GM12878 (cell line): ENCODE results near the gene BRD1. TPM values are rescaled to one million over a fixed set of nuclear protein-coding genes. Genes with fewer than 3 reads are reported as not detected.

Experiments
- ATAC-seq: fragments of 200-7000 bp; cut with Tn5 transposase; 3 replicates; pipeline ENCODE4 v1.9.1; 2020; ENCODE audit warnings: mild to moderate bottlenecking, moderate library complexity
- BruUV-seq: library from RNA; stranded (reverse); fragments of 400-500 nt; replicated peaks from 2 replicates; lab custom pipeline; 2021; lab: Mats Ljungman, UMichigan
- CTCF ChIA-PET: fragments of 300-600 bp; sonication (Branson Sonifier 250); formaldehyde crosslinking; extraction: SDS; loops from one replicate; lab custom pipeline; 2021; ENCODE audit warnings: inconsistent platforms; lab: Yijun Ruan, JAX
- POLR2A ChIA-PET: fragments of 350-600 bp; formaldehyde crosslinking; extraction: SDS; loops from one replicate; lab custom pipeline; 2021; ENCODE audit warnings: inconsistent platforms; lab: Charles Lee
- RAD21 ChIA-PET: fragments of 300-600 bp; sonication (Branson Sonifier 250); formaldehyde crosslinking; loops from one replicate; lab custom pipeline; 2023; ENCODE audit warnings: antibody characterized with exemption; ENCODE audit not compliant: unreplicated experiment; lab: Charles Lee
- SMC1A ChIA-PET: fragments of 300-600 bp; sonication (Branson Sonifier 250); formaldehyde crosslinking; loops from one replicate; lab custom pipeline; 2023; ENCODE audit not compliant: unreplicated experiment, uncharacterized antibody; lab: Charles Lee
- DNase-seq: peaks from one replicate; pipeline ENCODE4 v3.0.0-alpha.2; 2011; ENCODE audit warnings: low read depth, low spot score
- FAIRE-seq: peaks from 3 replicates; lab custom pipeline; 2011; peaks lifted over from hg19 to GRCh38; lab: Jason Lieb, UNC
- H2AFZ ChIP-seq: 2 replicates; pipeline ENCODE4 v1.6.0; 2011; ENCODE audit warnings: low read depth, low read length, control low read depth; ENCODE audit not compliant: control insufficient read depth
- H3K27ac ChIP-seq: 2 replicates; pipeline ENCODE4 v1.5.1; 2011; ENCODE audit warnings: control low read depth; ENCODE audit not compliant: control insufficient read depth, insufficient read depth
- H3K27me3 ChIP-seq, 2 experiments: replicated peaks in 1 of 2; 2 replicates each; pipeline versions ENCODE4 v1.6.0 to v1.6.1; 2011; ENCODE audit warnings: low read length in 1 of 2; ENCODE audit not compliant: control insufficient read depth in 2 of 2, insufficient read depth in 2 of 2
- H3K36me3 ChIP-seq, 2 experiments: 2 replicates each; pipeline ENCODE4 v1.5.1; 2011; ENCODE audit warnings: low read length in 1 of 2; ENCODE audit not compliant: control insufficient read depth in 2 of 2, insufficient read depth in 2 of 2
- H3K4me1 ChIP-seq: 2 replicates; pipeline ENCODE4 v1.6.1; 2011; ENCODE audit warnings: mild to moderate bottlenecking, low read length, moderate library complexity, mixed read lengths; ENCODE audit not compliant: control insufficient read depth, insufficient read depth
- H3K4me2 ChIP-seq: 2 replicates; pipeline ENCODE4 v1.6.0; 2011; ENCODE audit warnings: control low read depth; ENCODE audit not compliant: control insufficient read depth, insufficient read depth
- H3K4me3 ChIP-seq: fragments of 200-600 bp; sonication (generic); 2 replicates; pipeline ENCODE4 v1.5.1; 2016
- H3K79me2 ChIP-seq: 2 replicates; pipeline ENCODE4 v1.6.0; 2011; ENCODE audit warnings: low read length; ENCODE audit not compliant: control insufficient read depth, insufficient read depth
- H3K9ac ChIP-seq: 2 replicates; pipeline ENCODE4 v1.8.0; 2011; ENCODE audit warnings: low read length, control low read depth, mixed read lengths; ENCODE audit not compliant: control insufficient read depth, insufficient read depth
- H3K9me3 ChIP-seq: replicated peaks from 3 replicates; pipeline ENCODE4 v1.5.1; 2011; ENCODE audit warnings: mild to moderate bottlenecking, low read length; ENCODE audit not compliant: control insufficient read depth, insufficient read depth
- H4K20me1 ChIP-seq: 2 replicates; pipeline ENCODE4 v1.6.0; 2011; ENCODE audit not compliant: control insufficient read depth, insufficient read depth
- CHD1 ChIP-seq: IDR thresholded peaks from 2 replicates; pipeline ENCODE4 v1.6.1; 2012; ENCODE audit warnings: low read depth, low read length, improper control_type of control experiment
- GATAD2B ChIP-seq: fragments of 450-650 bp; conservative IDR thresholded peaks from 2 replicates; pipeline ENCODE4 v1.6.1; 2017; ENCODE audit warnings: low read depth, mild to moderate bottlenecking, moderate library complexity
- HCFC1 ChIP-seq: fragments of 150-350 bp; IDR thresholded peaks from 2 replicates; pipeline ENCODE4 v1.6.1; 2014; ENCODE audit warnings: low read length
- RUNX3 ChIP-seq: IDR thresholded peaks from 2 replicates; pipeline ENCODE4 v1.6.1; 2012; ENCODE audit warnings: low read length, inconsistent platforms
- STAT1 ChIP-seq: fragments of 450-650 bp; conservative IDR thresholded peaks from 2 replicates; pipeline ENCODE4 v1.6.1; 2014; ENCODE audit warnings: antibody characterized with exemption, mild to moderate bottlenecking
- ZNF592 ChIP-seq: fragments of 450-650 bp; IDR thresholded peaks from 2 replicates; pipeline ENCODE4 v1.6.1; 2017; ENCODE audit warnings: mild to moderate bottlenecking, moderate library complexity
- WGBS: methylation state at CpG from one replicate; pipeline ENCODE4 v1.1.6; 2016; ENCODE audit warnings: low lambda C conversion rate; ENCODE audit not compliant: insufficient replicate concordance, insufficient coverage; ENCODE audit errors: missing lambda C conversion rate; 5-methylcytosine and 5-hydroxymethylcytosine counted together
- in situ Hi-C: fragments of 300-500 bp; cut with MboI; formaldehyde crosslinking; loops from 9 replicates; pipeline ENCODE4 v1.14.3; 2018; ENCODE audit warnings: mixed read lengths
- intact Hi-C: fragments of 100-400 bp; cut with micrococcal nuclease; formaldehyde crosslinking; loops from one replicate; pipeline ENCODE4 v1.14.2; 2022; ENCODE audit not compliant: unreplicated experiment
- polyA plus RNA-seq, 11 experiments: library from polyadenylated mRNA; depleted of rRNA in 4 of 11; unstranded in 6 of 11; stranded (reverse) in 5 of 11; fragments of >200 nt; fragmentation: Nextera tagmentation in 4 of 11; fragmentation: Illumina TruSeq in 1 of 11; extraction: Ambion mirVana in 4 of 11; extraction: Trizol in 1 of 11; gene quantifications; 1 replicate in 1 of 11; 2 replicates in 10 of 11; pipeline versions ENCODE4 v1.2.1 to v1.2.3, GENCODE V29; 2011 to 2016; ENCODE audit warnings: inconsistent platforms in 2 of 11, missing spikeins in 2 of 11, low read depth in 1 of 11
- total RNA-seq, 4 experiments: library from RNA; depleted of rRNA in 3 of 4; stranded (reverse); fragments of >200 nt in 3 of 4; fragmentation: Illumina TruSeq in 1 of 4; extraction: Trizol in 1 of 4; gene quantifications; 2 replicates each; pipeline versions ENCODE4 v1.2.1 to v1.2.3, GENCODE V29; 2013 to 2021
- TF ChIP-seq, protein P1 (sequence below): fragments of 450-650 bp; IDR thresholded peaks from 2 replicates; pipeline ENCODE4 v1.6.1; 2017; ENCODE audit warnings: mild to moderate bottlenecking, low read depth, inconsistent platforms; ENCODE audit not compliant: poor library complexity, severe bottlenecking
- TF ChIP-seq, protein P2 (sequence below): IDR thresholded peaks from 2 replicates; pipeline ENCODE4 v1.6.1; 2012; ENCODE audit warnings: low read length, inconsistent platforms

Gene BRD1
- total and polyA plus RNA-seq, 10 of the 15 experiments (the other 5 are each of a cell fraction or from before 2014, with no cell fraction given): 0.90 to 26.4 (median 7.1) TPM

- ChIA-PET RAD21 (no interaction called here), SMC1A (no interaction called here), CTCF (no interaction called here), POLR2A (no interaction called here)
- TF ChIP-seq, protein P1, sequence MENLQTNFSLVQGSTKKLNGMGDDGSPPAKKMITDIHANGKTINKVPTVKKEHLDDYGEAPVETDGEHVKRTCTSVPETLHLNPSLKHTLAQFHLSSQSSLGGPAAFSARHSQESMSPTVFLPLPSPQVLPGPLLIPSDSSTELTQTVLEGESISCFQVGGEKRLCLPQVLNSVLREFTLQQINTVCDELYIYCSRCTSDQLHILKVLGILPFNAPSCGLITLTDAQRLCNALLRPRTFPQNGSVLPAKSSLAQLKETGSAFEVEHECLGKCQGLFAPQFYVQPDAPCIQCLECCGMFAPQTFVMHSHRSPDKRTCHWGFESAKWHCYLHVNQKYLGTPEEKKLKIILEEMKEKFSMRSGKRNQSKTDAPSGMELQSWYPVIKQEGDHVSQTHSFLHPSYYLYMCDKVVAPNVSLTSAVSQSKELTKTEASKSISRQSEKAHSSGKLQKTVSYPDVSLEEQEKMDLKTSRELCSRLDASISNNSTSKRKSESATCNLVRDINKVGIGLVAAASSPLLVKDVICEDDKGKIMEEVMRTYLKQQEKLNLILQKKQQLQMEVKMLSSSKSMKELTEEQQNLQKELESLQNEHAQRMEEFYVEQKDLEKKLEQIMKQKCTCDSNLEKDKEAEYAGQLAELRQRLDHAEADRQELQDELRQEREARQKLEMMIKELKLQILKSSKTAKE: no peak
- TF ChIP-seq, protein P2, sequence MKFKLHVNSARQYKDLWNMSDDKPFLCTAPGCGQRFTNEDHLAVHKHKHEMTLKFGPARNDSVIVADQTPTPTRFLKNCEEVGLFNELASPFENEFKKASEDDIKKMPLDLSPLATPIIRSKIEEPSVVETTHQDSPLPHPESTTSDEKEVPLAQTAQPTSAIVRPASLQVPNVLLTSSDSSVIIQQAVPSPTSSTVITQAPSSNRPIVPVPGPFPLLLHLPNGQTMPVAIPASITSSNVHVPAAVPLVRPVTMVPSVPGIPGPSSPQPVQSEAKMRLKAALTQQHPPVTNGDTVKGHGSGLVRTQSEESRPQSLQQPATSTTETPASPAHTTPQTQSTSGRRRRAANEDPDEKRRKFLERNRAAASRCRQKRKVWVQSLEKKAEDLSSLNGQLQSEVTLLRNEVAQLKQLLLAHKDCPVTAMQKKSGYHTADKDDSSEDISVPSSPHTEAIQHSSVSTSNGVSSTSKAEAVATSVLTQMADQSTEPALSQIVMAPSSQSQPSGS: no peak
- TF ChIP-seq CHD1 (no peak), HCFC1 (no peak), RUNX3 (no peak), ZNF592 (no peak), GATAD2B (no peak), STAT1 (no peak)
- no peak overlapping the region for H3K9ac ChIP-seq
- no peaks in the 10 kb centered on the region; the same call in 1 of the 2 replicates for H3K4me1 ChIP-seq
- H3K9me3 ChIP-seq: no peaks in the 10 kb centered on the region
- no peaks in the 10 kb centered on the region for H4K20me1 ChIP-seq
- no peak overlapping the region for H3K27ac ChIP-seq
- intact Hi-C loops: no loop called here
- WGBS: 23% methylated on average over 17 of the region's 17 CpGs
- no peak for ATAC-seq
- in situ Hi-C loops: no loop called here
- H3K4me3 ChIP-seq: no peak overlapping the region
- DNase-seq: no peak
- no peak overlapping the region for H3K4me2 ChIP-seq
- no peaks in the 10 kb centered on the region for H3K79me2 ChIP-seq
- H3K27me3 ChIP-seq: peaks cover 0 to 5% of the 10 kb centered on the region in 2 experiments; a peak in 3 of 4 replicates
- H2AFZ ChIP-seq: no peak overlapping the region
- no peak for FAIRE-seq
- BruUV-seq: no TSS peak
- no peaks in the 10 kb centered on the region for H3K36me3 ChIP-seq
These were observed 101.0 kb downstream of the BRD1 start for GRCh38 chr22:49726701-49727101.
